D721Med (cell line): ENCODE data around the gene CHST11.

Experiments
- DNase-seq: peaks from one replicate; pipeline ENCODE4 v3.0.0; 2011; ENCODE audit warnings: low spot score; ENCODE audit not compliant: insufficient read length
- FAIRE-seq: peaks from 2 replicates; lab custom pipeline; 2011; peaks lifted over from hg19 to GRCh38; lab: Jason Lieb, UNC
- TF ChIP-seq, protein P1 (sequence below): IDR thresholded peaks from 2 replicates; pipeline ENCODE4 v1.5.1; 2012; ENCODE audit warnings: mild to moderate bottlenecking, control low read depth; ENCODE audit not compliant: insufficient read depth; ENCODE audit errors: missing control alignments

CHST11 gene

DNA sequence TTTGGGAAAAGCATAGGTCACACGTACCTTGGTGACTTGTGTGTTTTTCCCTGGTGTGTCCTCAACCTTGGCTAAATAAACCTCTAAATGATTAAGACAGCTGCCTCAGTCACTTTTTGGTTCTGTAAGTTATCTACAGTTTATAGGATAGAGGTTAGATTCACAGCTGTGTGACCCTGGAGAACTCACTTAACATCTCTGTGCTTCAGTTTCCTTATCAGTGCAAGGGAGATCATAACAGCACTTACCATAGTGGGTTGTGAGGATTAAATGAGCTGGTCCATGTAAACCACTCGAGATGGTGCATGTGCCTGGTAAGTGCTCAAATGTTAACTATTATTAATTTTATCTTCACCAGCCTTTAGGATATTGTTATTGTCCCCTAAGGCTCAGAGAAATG lies 35.4 kb upstream of the CHST11 start:
- no peak for FAIRE-seq
- no peak for DNase-seq
- TF ChIP-seq, protein P1, sequence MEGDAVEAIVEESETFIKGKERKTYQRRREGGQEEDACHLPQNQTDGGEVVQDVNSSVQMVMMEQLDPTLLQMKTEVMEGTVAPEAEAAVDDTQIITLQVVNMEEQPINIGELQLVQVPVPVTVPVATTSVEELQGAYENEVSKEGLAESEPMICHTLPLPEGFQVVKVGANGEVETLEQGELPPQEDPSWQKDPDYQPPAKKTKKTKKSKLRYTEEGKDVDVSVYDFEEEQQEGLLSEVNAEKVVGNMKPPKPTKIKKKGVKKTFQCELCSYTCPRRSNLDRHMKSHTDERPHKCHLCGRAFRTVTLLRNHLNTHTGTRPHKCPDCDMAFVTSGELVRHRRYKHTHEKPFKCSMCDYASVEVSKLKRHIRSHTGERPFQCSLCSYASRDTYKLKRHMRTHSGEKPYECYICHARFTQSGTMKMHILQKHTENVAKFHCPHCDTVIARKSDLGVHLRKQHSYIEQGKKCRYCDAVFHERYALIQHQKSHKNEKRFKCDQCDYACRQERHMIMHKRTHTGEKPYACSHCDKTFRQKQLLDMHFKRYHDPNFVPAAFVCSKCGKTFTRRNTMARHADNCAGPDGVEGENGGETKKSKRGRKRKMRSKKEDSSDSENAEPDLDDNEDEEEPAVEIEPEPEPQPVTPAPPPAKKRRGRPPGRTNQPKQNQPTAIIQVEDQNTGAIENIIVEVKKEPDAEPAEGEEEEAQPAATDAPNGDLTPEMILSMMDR, result no peak

DNA sequence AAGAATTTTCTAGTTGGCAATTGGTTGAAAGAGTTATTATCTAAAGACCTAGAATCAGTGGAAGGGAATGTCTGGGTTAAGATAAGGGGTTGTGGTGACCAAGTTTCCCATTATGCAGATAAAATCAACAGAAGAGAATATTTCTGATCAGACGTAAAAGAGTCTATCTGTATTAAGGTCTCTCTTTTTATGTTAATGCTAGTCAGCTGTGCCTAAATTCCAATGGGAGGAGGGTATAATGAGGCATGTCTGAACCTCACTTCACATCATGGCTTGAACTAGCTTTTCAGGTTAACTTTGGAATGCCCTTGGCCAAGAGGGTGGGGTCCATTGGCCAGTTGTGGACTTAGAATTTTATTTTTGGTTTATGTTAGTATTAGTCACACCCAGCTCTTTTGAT lies 34.3 kb upstream of the CHST11 start:
- TF ChIP-seq, protein P1, result no peak
- FAIRE-seq (no peak), DNase-seq (no peak)

DNA sequence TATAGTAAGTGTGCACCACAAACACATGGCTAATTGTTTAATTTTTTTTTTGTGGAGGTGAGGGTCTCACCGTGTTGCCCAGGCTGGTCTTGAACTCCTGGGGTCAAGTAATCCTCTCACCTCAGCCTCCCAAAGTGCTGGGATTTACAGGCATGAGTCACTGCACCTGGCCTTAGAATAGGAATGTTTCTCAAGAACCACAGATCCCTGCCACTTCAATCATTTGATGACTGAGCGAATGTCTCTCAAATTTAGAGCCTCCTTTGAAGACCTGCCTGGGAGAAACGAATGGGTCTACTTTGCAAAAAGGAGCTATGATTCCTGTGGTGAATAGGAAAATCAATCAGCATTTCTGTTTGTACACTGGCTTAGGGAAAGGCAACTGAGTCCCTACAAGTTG lies 33.5 kb upstream of the CHST11 start:
- DNase-seq (no peak), FAIRE-seq (no peak)
- TF ChIP-seq, protein P1, result no peak

DNA sequence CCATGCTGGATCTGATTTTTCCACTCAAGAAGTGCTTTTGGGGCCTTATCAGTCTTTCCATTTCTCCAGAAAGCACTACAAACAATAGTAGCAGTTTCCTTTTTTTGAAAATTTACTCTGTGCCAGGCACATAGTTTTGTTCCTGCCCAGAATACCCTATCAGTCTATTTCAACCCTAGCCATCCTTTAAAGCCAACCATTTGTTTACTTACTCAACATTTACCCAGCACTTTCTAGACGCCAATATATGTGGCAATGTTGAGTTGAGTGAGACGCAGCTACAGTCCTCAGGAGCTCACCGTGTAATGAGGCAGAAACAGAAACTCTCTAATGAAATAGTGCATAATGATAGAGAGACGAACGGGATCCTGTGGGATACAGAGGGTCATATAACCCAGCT lies 32.9 kb upstream of the CHST11 start:
- DNase-seq (no peak), FAIRE-seq (no peak)
- TF ChIP-seq, protein P1, result no peak

DNA sequence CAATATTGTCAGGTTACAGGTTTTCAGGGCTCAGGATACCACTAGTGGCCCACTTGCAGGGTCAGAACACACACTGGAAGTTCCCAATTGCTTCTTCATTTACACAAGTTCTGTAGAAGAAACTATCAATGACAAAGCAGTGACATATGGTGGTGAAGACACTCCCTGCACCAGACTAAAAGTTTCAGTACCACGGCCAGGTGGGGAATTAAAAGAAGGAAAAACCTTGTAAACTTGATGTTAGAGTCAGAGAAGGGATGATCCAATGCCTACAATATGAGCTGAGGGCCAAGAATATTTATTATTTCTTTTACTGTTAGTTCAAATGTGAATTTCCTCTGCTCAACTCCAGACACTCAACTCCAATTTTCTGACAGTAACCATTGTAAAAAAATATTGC lies 31.8 kb upstream of the CHST11 start:
- TF ChIP-seq, protein P1, result no peak
- DNase-seq, result no peak
- no peak for FAIRE-seq

DNA sequence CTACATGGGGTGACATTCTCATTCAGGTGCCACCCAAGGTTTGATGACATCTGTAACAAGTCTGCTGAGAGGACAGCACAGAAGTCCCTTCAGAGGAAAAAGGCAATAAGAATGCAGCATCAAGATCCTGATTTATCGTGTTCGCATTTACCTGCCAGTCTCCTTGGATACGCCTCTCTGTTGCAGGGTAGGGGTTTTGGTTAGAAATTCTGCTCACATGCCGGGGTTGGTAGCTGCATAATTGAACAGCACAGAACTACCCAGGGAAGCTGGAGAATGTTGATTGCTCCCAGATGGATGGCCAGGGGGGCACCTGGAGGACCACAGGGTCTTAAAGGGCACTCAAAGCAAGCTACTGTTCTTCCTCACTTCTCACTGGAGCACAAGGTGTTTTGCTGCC lies 31.1 kb upstream of the CHST11 start:
- FAIRE-seq (no peak), DNase-seq (no peak)
- TF ChIP-seq, protein P1, result no peak

DNA sequence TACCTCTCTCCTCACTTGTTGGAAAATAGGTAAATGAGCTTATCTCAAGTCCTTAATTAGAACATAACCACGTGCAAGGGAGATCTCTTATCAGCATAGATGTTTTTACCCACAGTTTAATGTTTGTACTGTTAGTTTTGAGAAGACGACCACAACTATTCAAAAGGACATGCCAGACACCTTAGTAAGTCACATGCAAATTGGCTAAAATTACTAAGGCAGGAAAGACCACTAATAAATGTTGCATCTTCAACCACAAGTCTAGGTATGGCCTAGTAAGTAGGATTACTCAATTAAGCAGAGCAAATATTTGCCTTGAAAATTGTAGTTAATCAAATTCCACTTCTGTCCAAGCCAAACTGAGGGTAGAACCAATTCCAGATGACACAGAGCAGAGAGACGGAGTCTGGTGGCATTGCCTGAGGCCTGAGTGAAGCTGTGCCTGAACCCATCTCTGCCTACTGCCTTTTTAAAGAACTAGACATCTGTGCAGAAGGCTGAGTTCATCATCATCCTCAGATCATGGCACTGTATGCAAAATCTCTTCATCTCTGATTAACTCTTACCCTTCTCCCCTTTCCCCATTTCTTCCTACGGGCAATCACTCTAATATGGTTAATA lies 29.7 kb upstream of the CHST11 start:
- TF ChIP-seq, protein P1, result no peak
- FAIRE-seq, result no peak
- no peak for DNase-seq
